K562 (cell line): Measurements from ENCODE around the gene RASSF3. TPM values are rescaled to one million over a fixed set of nuclear protein-coding genes. Genes with fewer than 3 reads are reported as not detected.
A peak's percentile ranks its signal among the peaks of the same experiment; 100 is the strongest.

Experiments
- ATAC-seq: fragments of 200-7000 bp; cut with Tn5 transposase; 3 replicates; pipeline ENCODE4 v1.9.1; 2020; ENCODE audit warnings: moderate library complexity
- BruUV-seq: library from RNA; stranded (reverse); fragments of 400-500 nt; replicated peaks from 2 replicates; lab custom pipeline; 2021; lab: Mats Ljungman, UMichigan
- CTCF ChIA-PET: fragments of 300-600 bp; formaldehyde crosslinking; extraction: SDS; loops from one replicate; lab custom pipeline; 2021; ENCODE audit warnings: low intra/inter-chr PET ratio; lab: Yijun Ruan, JAX
- POLR2A ChIA-PET: fragments of 300-600, 350-650 bp; sonication (Branson Sonifier 250); formaldehyde crosslinking; extraction: SDS; loops from one replicate; lab custom pipeline; 2021; ENCODE audit warnings: antibody characterized with exemption, inconsistent platforms; lab: Yijun Ruan, JAX
- DNase-seq, 4 experiments: peaks; one replicate each; pipeline versions ENCODE4 v3.0.0 to v3.0.0-alpha.2; 2011 to 2018; ENCODE audit warnings: low spot score in 3 of 4, mixed read lengths in 3 of 4; ENCODE audit errors: extremely low read depth in 1 of 4
- FAIRE-seq: peaks from 2 replicates; lab custom pipeline; 2011; peaks lifted over from hg19 to GRCh38; lab: Jason Lieb, UNC
- H2AFZ ChIP-seq: 2 replicates; pipeline ENCODE4 v1.6.0; 2011; ENCODE audit warnings: low read depth, low read length, control low read depth, inconsistent platforms
- H3K27ac ChIP-seq: fragments of 200-600 bp; 3 replicates; pipeline ENCODE4 v1.8.0; 2011; ENCODE audit warnings: low read depth, mild to moderate bottlenecking, control low read depth, inconsistent platforms, low read length, moderate library complexity, mixed read lengths; ENCODE audit errors: extremely low read depth
- H3K27me3 ChIP-seq, 2 experiments: fragments of 300-600 bp in 1 of 2; 2 replicates in 1 of 2; 3 replicates in 1 of 2; pipeline versions ENCODE4 v1.6.0 to v1.8.0; 2011; ENCODE audit warnings: inconsistent platforms in 2 of 2, low read length in 2 of 2, mild to moderate bottlenecking in 1 of 2, mixed read lengths in 1 of 2, moderate library complexity in 1 of 2; ENCODE audit not compliant: control insufficient read depth in 2 of 2, insufficient read depth in 2 of 2
- H3K36me3 ChIP-seq: fragments of 300-600 bp; 3 replicates; pipeline ENCODE4 v1.8.0; 2011; ENCODE audit warnings: mild to moderate bottlenecking, low read length, inconsistent platforms; ENCODE audit not compliant: control insufficient read depth, insufficient read depth
- H3K4me1 ChIP-seq, 2 experiments: fragments of 200-600 bp in 1 of 2; replicated peaks in 1 of 2; 2 replicates in 1 of 2; 3 replicates in 1 of 2; pipeline versions ENCODE4 v1.5.1 to v1.8.0; 2011; ENCODE audit warnings: inconsistent platforms in 2 of 2, low read length in 2 of 2, mild to moderate bottlenecking in 1 of 2, mixed read lengths in 1 of 2, moderate library complexity in 1 of 2; ENCODE audit not compliant: control insufficient read depth in 2 of 2, insufficient read depth in 2 of 2
- H3K4me2 ChIP-seq: 2 replicates; pipeline ENCODE4 v1.6.1; 2011; ENCODE audit warnings: low read length, control low read depth, inconsistent platforms, mixed read lengths; ENCODE audit not compliant: insufficient read depth
- H3K4me3 ChIP-seq: fragments of 200-600 bp; sonication (generic), shearing (Covaris generic); 2 replicates; pipeline ENCODE4 v1.5.1; 2016; ENCODE audit warnings: control low read depth, inconsistent platforms
- H3K79me2 ChIP-seq: fragments of 200-600 bp; 3 replicates; pipeline ENCODE4 v1.8.0; 2011; ENCODE audit warnings: low read length, inconsistent platforms; ENCODE audit not compliant: control insufficient read depth, insufficient read depth
- H3K9ac ChIP-seq, 2 experiments: 2 replicates each; pipeline versions ENCODE4 v1.6.0 to v1.6.1; 2011; ENCODE audit warnings: low read depth in 2 of 2, low read length in 2 of 2, control low read depth in 1 of 2, inconsistent platforms in 1 of 2, mild to moderate bottlenecking in 1 of 2, mixed read lengths in 1 of 2; ENCODE audit not compliant: insufficient read depth in 1 of 2
- H3K9me1 ChIP-seq: one replicate; pipeline ENCODE4 v1.6.0; 2011; ENCODE audit warnings: inconsistent platforms, mild to moderate bottlenecking, low read length, moderate library complexity; ENCODE audit not compliant: control insufficient read depth, insufficient read depth
- H3K9me3 ChIP-seq: replicated peaks from 2 replicates; pipeline ENCODE4 v1.5.1; 2011; ENCODE audit warnings: low read depth, low read length, inconsistent platforms; ENCODE audit not compliant: control insufficient read depth, insufficient read depth
- H4K20me1 ChIP-seq: replicated peaks from 2 replicates; pipeline ENCODE4 v1.6.1; 2011; ENCODE audit warnings: low read length, inconsistent platforms, mixed read lengths; ENCODE audit not compliant: control insufficient read depth, insufficient read depth
- ARID1B ChIP-seq: fragments of 450-650 bp; IDR thresholded peaks from 2 replicates; pipeline ENCODE4 v1.6.1; 2016; ENCODE audit warnings: antibody characterized with exemption, mild to moderate bottlenecking, inconsistent platforms
- CBFA2T2 ChIP-seq: fragments of 450-650 bp; conservative IDR thresholded peaks from 2 replicates; pipeline ENCODE4 v1.6.1; 2017; ENCODE audit warnings: mild to moderate bottlenecking
- CBFA2T3 ChIP-seq: fragments of 450-650 bp; IDR thresholded peaks from 2 replicates; pipeline ENCODE4 v1.6.1; 2017
- CEBPB ChIP-seq: fragments of 450-650 bp; IDR thresholded peaks from 2 replicates; pipeline ENCODE4 v1.6.1; 2016; ENCODE audit warnings: missing genetic modification characterization, missing compliant biosample characterization
- CEBPG ChIP-seq, 3 experiments: fragments of 200-800 bp in 1 of 3; sonication (Bioruptor generic) in 1 of 3; sonication (generic) in 1 of 3; formaldehyde crosslinking in 1 of 3; IDR thresholded peaks in 2 of 3; conservative IDR thresholded peaks in 1 of 3; 2 replicates each; pipeline versions ENCODE4 v1.6.1 to v1.8.0; 2016 to 2022; ENCODE audit warnings: missing compliant biosample characterization in 2 of 3, missing genetic modification characterization in 2 of 3, mild to moderate bottlenecking in 1 of 3, missing genetic modification reagents in 1 of 3
- DPF2 ChIP-seq: fragments of 450-650 bp; IDR thresholded peaks from 2 replicates; pipeline ENCODE4 v1.6.1; 2016
- ELF2 ChIP-seq: fragments of 250-450 bp; sonication (Bioruptor Pico); IDR thresholded peaks from 2 replicates; pipeline ENCODE4 v1.5.0; 2021; ENCODE audit warnings: mild to moderate bottlenecking
- SMAD3 ChIP-seq: fragments of 450-650 bp; formaldehyde crosslinking; conservative IDR thresholded peaks from 2 replicates; pipeline ENCODE4 v1.4.0; 2020; ENCODE audit warnings: mild to moderate bottlenecking
- TAL1 ChIP-seq: fragments of 450-650 bp; IDR thresholded peaks from 2 replicates; pipeline ENCODE4 v1.6.1; 2016; ENCODE audit warnings: mild to moderate bottlenecking
- TCF3 ChIP-seq: sonication (generic); formaldehyde crosslinking; IDR thresholded peaks from 2 replicates; pipeline ENCODE4 v1.4.0; 2020; ENCODE audit warnings: mild to moderate bottlenecking, missing genetic modification reagents
- TEAD4 ChIP-seq, 2 experiments: sonication (generic) in 1 of 2; formaldehyde crosslinking in 1 of 2; IDR thresholded peaks; 2 replicates each; pipeline versions ENCODE4 v1.6.1 to v1.8.0; 2012 to 2022; ENCODE audit warnings: borderline replicate concordance in 1 of 2, inconsistent platforms in 1 of 2, low read length in 1 of 2, mild to moderate bottlenecking in 1 of 2, missing genetic modification reagents in 1 of 2
- TRIM24 ChIP-seq, 2 experiments: fragments of 450-650 bp; IDR thresholded peaks; 2 replicates each; pipeline ENCODE4 v1.6.1; 2016
- ZNF121 ChIP-seq: sonication (generic); formaldehyde crosslinking; conservative IDR thresholded peaks from 2 replicates; pipeline ENCODE4 v1.8.0; 2022; ENCODE audit warnings: missing genetic modification reagents
- WGBS: fragments of 100-300 bp; shearing (Covaris generic); methylation state at CpG from one replicate; pipeline ENCODE4 v1.1.6; 2016; ENCODE audit warnings: low coverage, mixed read lengths; ENCODE audit not compliant: insufficient coverage; ENCODE audit errors: missing lambda C conversion rate; 5-methylcytosine and 5-hydroxymethylcytosine counted together
- in situ Hi-C: fragments of 300-500 bp; cut with MboI; formaldehyde crosslinking; loops from 4 replicates; pipeline ENCODE4 v1.15.0; 2018; ENCODE audit warnings: inconsistent platforms, mixed read lengths
- intact Hi-C: fragments of 100-400 bp; cut with micrococcal nuclease; formaldehyde crosslinking; loops from 2 replicates; pipeline ENCODE4 v1.14.2; 2022
- polyA plus RNA-seq, 8 experiments: library from polyadenylated mRNA; depleted of rRNA in 4 of 8; stranded (reverse) in 5 of 8; unstranded in 3 of 8; fragments of >200 nt; fragmentation: Nextera tagmentation in 2 of 8; fragmentation: Illumina TruSeq in 1 of 8; extraction: Ambion mirVana in 2 of 8; extraction: Trizol in 1 of 8; gene quantifications; 2 replicates each; pipeline versions ENCODE4 v1.2.1 to v1.2.3, GENCODE V29; 2011 to 2014; ENCODE audit warnings: inconsistent platforms in 1 of 8, missing spikeins in 1 of 8
- total RNA-seq, 7 experiments: library from RNA; depleted of rRNA in 6 of 7; stranded (reverse); fragments of >200 nt in 6 of 7; fragmentation: Illumina TruSeq in 2 of 7; extraction: Trizol in 2 of 7; gene quantifications; 2 replicates each; pipeline versions ENCODE4 v1.2.1 to v1.2.3, GENCODE V29; 2011 to 2021; ENCODE audit warnings: low replicate concordance in 1 of 7

RASSF3 gene
- total and polyA plus RNA-seq, 9 of the 15 experiments (the other 6 are each of a cell fraction or from before 2014, with no cell fraction given) = 3.7 to 39.2 (median 20.2) TPM

- no peak overlapping the region for H3K4me2 ChIP-seq
- H3K36me3 ChIP-seq = peaks cover 4% of the 10 kb centered on the region; the same call in 1 of the 3 replicates
- intact Hi-C loops (no loop called here), in situ Hi-C loops (no loop called here)
- no peaks in the 10 kb centered on the region for H3K9me3 ChIP-seq
- FAIRE-seq = no peak
- DNase-seq = no peak
- WGBS = 27% methylated on average over 3 of the region's 3 CpGs
- ChIA-PET POLR2A (no interaction called here), CTCF (no interaction called here)
- BruUV-seq = no TSS peak
- H4K20me1 ChIP-seq = peaks cover 20% of the 10 kb centered on the region
- H3K79me2 ChIP-seq = peaks cover 58% of the 10 kb centered on the region
- no peak overlapping the region for H2AFZ ChIP-seq
- ATAC-seq = no peak
- H3K27ac ChIP-seq = no peak overlapping the region
- no peaks in the 10 kb centered on the region for H3K9me1 ChIP-seq
- H3K9ac ChIP-seq = no peak overlapping the region
- H3K4me3 ChIP-seq = no peak overlapping the region
- H3K27me3 ChIP-seq = no peaks in the 10 kb centered on the region
- TF ChIP-seq TCF3 (CRISPR knock-in tag) = peak; percentile 67
- TF ChIP-seq TRIM24 (IDR thresholded peaks at IDR 0.05) = 0 out of 4 replicates have a peak, but pooled peaks of 1 of the 2 experiments have one; percentile 15
- TF ChIP-seq ARID1B = peak; percentile 51
- TF ChIP-seq TAL1 = peak; percentile 46
- peak; percentile 72 for TF ChIP-seq TEAD4 (IDR thresholded peaks at IDR 0.05; ENCODE audit: low read length)
- TF ChIP-seq TEAD4 (CRISPR knock-in tag; IDR thresholded peaks at IDR 0.05; ENCODE audit: borderline replicate concordance) = no peak
- peak; percentile 91 for TF ChIP-seq CEBPB (tag)
- TF ChIP-seq SMAD3 (CRISPR knock-in tag) = no peak
- peak; percentile 47 for TF ChIP-seq CBFA2T2
- peak; percentile 70 for TF ChIP-seq CBFA2T3
- no peak for TF ChIP-seq CEBPG (CRISPR knock-in tag; IDR thresholded peaks at IDR 0.05)
- peak; percentile 33 to 69; a peak in 3 of 4 replicates for TF ChIP-seq CEBPG (tag; conservative IDR thresholded peaks at IDR 0.05 in 1 of 2, IDR thresholded peaks at IDR 0.05 in 1 of 2)
- TF ChIP-seq DPF2 = peak; percentile 23; the same call in 1 of the 2 replicates
- no peak for TF ChIP-seq ELF2 (CRISPR knock-in tag)
- no peak for TF ChIP-seq ZNF121 (CRISPR knock-in tag)
- H3K4me1 ChIP-seq = no peaks in the 10 kb centered on the region; a peak in 1 of 5 replicates
Observed at GRCh38 chr12:64655141-64655540, 44.8 kb downstream of the RASSF3 start.
